ENCODE measurements around the gene TENM4. TPM values are rescaled to one million over a fixed set of nuclear protein-coding genes. Genes with fewer than 3 reads are reported as not detected.

Gene TENM4
- total RNA-seq, 1 experiment from 2014 or later: 0.39 TPM

DNA sequence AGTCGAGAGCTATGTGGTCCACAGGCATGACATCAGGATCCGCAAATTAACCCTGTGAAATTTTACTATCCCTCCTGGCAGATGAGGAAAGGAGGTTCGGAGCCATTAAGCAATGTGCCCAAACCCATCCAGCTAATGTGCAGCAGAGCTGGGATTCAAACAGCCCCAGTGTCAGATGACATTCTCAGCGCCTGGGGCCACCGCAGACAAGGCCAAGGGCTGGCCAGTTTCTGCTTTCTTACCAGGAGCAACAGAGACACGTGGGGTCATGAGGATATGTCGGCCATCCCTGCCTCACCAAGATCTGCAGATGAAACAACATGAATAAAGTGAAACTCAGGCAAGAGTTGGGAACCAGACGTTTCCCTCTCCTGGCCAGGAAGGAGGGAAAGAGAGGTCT is 110.2 kb downstream of the TENM4 start:
- H3K4me1 ChIP-seq (ENCODE audit: control insufficient read depth, insufficient read depth, low read length): no peaks in the 10 kb centered on the region
- H3K9me3 ChIP-seq (ENCODE audit: control insufficient read depth, insufficient read depth, low read depth, low read length): no peaks in the 10 kb centered on the region
- BruUV-seq (replicated peaks): no TSS peak
- TF ChIP-seq POLR2AphosphoS5 (IDR thresholded peaks at IDR 0.05; ENCODE audit: low read depth, low read length) (no peak), TCF7L2 (IDR thresholded peaks at IDR 0.05; ENCODE audit: low read depth, low read length) (no peak), SIN3A (IDR thresholded peaks at IDR 0.05; ENCODE audit: borderline replicate concordance, insufficient read depth, low read depth, low read length) (no peak)
- TF ChIP-seq, protein P1, sequence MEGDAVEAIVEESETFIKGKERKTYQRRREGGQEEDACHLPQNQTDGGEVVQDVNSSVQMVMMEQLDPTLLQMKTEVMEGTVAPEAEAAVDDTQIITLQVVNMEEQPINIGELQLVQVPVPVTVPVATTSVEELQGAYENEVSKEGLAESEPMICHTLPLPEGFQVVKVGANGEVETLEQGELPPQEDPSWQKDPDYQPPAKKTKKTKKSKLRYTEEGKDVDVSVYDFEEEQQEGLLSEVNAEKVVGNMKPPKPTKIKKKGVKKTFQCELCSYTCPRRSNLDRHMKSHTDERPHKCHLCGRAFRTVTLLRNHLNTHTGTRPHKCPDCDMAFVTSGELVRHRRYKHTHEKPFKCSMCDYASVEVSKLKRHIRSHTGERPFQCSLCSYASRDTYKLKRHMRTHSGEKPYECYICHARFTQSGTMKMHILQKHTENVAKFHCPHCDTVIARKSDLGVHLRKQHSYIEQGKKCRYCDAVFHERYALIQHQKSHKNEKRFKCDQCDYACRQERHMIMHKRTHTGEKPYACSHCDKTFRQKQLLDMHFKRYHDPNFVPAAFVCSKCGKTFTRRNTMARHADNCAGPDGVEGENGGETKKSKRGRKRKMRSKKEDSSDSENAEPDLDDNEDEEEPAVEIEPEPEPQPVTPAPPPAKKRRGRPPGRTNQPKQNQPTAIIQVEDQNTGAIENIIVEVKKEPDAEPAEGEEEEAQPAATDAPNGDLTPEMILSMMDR (IDR thresholded peaks at IDR 0.05): no peak
- TF ChIP-seq, protein P2, sequence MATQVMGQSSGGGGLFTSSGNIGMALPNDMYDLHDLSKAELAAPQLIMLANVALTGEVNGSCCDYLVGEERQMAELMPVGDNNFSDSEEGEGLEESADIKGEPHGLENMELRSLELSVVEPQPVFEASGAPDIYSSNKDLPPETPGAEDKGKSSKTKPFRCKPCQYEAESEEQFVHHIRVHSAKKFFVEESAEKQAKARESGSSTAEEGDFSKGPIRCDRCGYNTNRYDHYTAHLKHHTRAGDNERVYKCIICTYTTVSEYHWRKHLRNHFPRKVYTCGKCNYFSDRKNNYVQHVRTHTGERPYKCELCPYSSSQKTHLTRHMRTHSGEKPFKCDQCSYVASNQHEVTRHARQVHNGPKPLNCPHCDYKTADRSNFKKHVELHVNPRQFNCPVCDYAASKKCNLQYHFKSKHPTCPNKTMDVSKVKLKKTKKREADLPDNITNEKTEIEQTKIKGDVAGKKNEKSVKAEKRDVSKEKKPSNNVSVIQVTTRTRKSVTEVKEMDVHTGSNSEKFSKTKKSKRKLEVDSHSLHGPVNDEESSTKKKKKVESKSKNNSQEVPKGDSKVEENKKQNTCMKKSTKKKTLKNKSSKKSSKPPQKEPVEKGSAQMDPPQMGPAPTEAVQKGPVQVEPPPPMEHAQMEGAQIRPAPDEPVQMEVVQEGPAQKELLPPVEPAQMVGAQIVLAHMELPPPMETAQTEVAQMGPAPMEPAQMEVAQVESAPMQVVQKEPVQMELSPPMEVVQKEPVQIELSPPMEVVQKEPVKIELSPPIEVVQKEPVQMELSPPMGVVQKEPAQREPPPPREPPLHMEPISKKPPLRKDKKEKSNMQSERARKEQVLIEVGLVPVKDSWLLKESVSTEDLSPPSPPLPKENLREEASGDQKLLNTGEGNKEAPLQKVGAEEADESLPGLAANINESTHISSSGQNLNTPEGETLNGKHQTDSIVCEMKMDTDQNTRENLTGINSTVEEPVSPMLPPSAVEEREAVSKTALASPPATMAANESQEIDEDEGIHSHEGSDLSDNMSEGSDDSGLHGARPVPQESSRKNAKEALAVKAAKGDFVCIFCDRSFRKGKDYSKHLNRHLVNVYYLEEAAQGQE (IDR thresholded peaks at IDR 0.05; ENCODE audit: insufficient read depth in 1 of 2, low read depth in 2 of 2, low read length in 1 of 2): no peak
- in situ Hi-C loops (cut with HindIII; ENCODE audit: low pct_unique_long_range_greater_than_20kb, low sequenced_read_pairs): no loop called here
- no peak overlapping the region for H3K27ac ChIP-seq (ENCODE audit: low read length)
- H3K4me3 ChIP-seq (ENCODE audit: low read depth in 2 of 2, low read length in 2 of 2): no peak overlapping the region
- DNase-seq (ENCODE audit: low read depth, low spot score) (no peak), ATAC-seq (no peak)
- intact Hi-C loops (cut with micrococcal nuclease; ENCODE audit: unreplicated experiment): no loop called here
- ChIA-PET CTCF (no interaction called here), POLR2A (interaction anchor here (0.5 kb wide), 1 partner anchor 272 kb away, joined by 4 read pairs; no protein-coding TSS in a partner anchor)
- H3K36me3 ChIP-seq (ENCODE audit: control insufficient read depth, insufficient read depth, low read length): no peaks in the 10 kb centered on the region
- peaks cover 3% of the 10 kb centered on the region for H3K27me3 ChIP-seq (ENCODE audit: control insufficient read depth, insufficient read depth, low read length)

DNA sequence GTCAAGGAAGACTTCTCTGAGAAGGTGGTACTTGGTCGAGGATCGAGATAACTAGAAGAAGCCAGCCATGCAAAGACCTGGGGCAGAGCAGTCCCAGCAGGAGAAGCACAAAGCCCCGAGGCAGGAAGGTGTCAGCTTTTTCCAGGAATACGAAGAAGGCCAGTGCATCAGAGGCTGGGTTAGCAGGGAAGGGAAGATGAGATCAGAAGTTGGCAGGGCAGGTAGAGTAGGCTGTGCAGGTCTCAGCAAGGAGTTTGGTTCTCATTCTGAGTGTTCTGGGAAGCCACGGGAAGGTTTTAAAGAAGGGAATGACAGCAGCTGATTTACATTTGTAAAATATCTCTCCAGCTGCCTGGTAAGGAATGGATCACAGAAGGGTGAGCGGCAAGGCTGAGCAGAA is 111.3 kb downstream of the TENM4 start:
- ChIA-PET CTCF (no interaction called here), POLR2A (no interaction called here)
- Histone ChIP-seq H3K4me3 (ENCODE audit: low read depth in 2 of 2, low read length in 2 of 2) (no peak overlapping the region), H3K4me1 (ENCODE audit: control insufficient read depth, insufficient read depth, low read length) (no peaks in the 10 kb centered on the region), H3K27ac (ENCODE audit: low read length) (no peak overlapping the region), H3K27me3 (ENCODE audit: control insufficient read depth, insufficient read depth, low read length) (peaks cover 3% of the 10 kb centered on the region; the same call in 1 of the 2 replicates), H3K36me3 (ENCODE audit: control insufficient read depth, insufficient read depth, low read length) (no peaks in the 10 kb centered on the region), H3K9me3 (ENCODE audit: control insufficient read depth, insufficient read depth, low read depth, low read length) (no peaks in the 10 kb centered on the region)
- no TSS peak for BruUV-seq (replicated peaks)
- DNase-seq (ENCODE audit: low read depth, low spot score): no peak
- TF ChIP-seq, protein P1 (IDR thresholded peaks at IDR 0.05): no peak
- TF ChIP-seq POLR2AphosphoS5 (IDR thresholded peaks at IDR 0.05; ENCODE audit: low read depth, low read length) (no peak), SIN3A (IDR thresholded peaks at IDR 0.05; ENCODE audit: borderline replicate concordance, insufficient read depth, low read depth, low read length) (no peak), TCF7L2 (IDR thresholded peaks at IDR 0.05; ENCODE audit: low read depth, low read length) (no peak)
- TF ChIP-seq, protein P2 (IDR thresholded peaks at IDR 0.05; ENCODE audit: insufficient read depth in 1 of 2, low read depth in 2 of 2, low read length in 1 of 2): no peak
- intact Hi-C loops (cut with micrococcal nuclease; ENCODE audit: unreplicated experiment): no loop called here
- ATAC-seq: no peak
- in situ Hi-C loops (cut with HindIII; ENCODE audit: low pct_unique_long_range_greater_than_20kb, low sequenced_read_pairs): no loop called here
